HG03460 (cell line): Measurements from ENCODE around the gene OR2AT4.
"Not testable (repeated sequence)": the region's sequence is repeated elsewhere in the genome, so short reads cannot be mapped to it uniquely, and the experiment has no call there.

Source experiments
- ATAC-seq: cut with Tn5 transposase; IDR thresholded peaks from one replicate; pipeline ENCODE4 v1.9.1; 2021; ENCODE audit not compliant: unreplicated experiment

OR2AT4 gene

GRCh38 chr11:75068993-75069392 lies 27.7 kb downstream of the OR2AT4 start:
- ATAC-seq: no peak

DNA sequence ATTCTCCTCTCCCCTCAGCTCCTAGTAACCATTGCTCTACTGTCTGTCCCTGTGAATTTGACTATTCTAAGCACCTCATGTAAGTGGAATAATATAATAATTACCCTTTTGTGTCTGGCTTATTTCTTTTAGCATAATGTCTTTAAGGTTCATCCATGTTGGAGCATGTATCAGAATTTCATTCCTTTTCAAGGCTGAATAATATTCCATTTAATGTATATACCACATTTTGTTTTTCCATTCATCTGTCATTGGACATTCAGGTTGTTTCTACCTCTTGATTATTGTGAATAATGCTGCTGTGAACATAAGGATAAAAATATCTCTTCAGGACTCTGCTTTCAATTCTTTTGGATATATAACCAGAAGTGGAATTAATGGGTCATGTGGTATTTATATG lies 28.1 kb downstream of the OR2AT4 start:
- ATAC-seq: no peak

DNA sequence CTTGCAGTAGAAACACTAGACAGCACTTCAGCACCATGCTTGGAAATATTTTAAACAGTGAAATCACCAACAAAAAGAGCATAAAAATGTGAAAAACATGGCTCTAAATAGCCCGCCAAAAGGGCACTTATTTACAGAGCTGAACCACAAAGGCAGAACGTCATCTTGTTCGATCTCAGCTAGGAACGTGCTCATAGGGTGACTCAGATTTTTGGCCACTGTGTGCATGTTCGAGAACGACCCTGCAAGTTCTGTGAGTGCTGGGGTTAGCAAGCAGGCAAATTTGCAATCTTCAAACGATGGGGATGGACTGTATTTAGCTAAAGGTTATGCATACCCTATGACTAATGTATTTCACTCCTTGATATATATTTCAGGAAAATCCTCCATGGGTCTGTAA lies 30.6 kb downstream of the OR2AT4 start:
- no peak for ATAC-seq

DNA sequence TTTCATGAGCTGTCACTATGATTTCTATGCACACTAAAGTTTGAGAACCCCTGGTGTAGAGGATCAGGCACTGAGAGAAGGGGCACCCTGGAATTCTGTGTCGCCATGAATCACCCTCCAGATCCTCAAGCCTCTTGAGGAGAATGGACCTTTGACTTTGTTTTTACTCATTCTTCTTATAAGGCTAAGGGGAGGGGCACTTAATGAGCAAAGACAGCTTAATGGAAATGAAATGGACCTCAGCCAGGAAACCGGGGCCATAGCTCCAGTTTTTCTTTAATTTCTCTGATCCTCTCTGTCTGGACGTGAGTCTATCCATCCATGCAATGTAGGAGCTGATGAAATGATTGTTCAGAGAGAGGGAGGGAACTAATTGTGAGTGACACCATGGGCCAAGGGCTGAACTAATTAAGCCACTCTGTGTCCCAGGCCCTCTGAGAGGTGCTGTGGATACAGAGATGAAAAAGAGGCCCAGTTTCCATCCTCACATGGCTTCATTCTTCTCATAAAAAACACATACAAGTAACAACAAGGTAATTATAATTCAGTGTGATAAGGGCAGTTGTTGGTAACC lies 32.8 kb downstream of the OR2AT4 start:
- no peak for ATAC-seq

DNA sequence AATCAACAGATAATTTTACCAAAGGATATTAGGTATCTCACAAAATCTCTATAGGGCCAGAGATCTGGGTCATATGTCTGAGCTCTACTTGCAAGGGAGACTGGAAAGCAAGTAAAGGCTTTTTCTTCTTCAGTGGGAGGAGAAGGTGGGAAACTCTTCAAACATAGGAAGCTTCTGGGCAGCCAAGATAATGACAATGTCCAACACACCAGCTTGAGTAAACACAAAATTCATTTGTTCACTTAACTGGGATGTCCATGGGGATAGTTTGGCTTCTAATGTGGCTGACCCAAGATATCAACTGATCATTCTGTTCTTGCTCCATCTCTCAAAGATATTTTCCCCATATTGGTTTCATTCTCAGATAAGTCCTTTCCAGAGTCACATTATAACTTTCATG lies 37.4 kb downstream of the OR2AT4 start:
- ATAC-seq: no peak

DNA sequence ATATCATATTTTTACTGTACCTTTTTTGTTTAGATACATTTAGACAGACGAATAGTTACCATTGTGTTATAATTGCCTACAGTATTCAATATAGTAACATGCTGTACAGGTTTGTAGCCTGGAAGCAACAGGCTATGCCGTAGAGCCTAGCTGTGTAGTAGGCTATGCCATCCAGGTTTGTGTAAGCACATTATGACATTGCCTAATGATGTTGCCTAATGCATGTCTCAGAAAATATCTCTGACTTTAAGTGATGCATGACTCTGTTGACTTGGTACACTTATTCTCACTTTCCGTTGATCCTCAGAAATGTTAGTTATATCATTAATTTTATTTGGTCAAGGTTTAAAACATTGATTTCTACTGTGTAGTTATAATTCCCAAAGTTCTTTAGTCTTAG lies 39.9 kb downstream of the OR2AT4 start:
- ATAC-seq: no peak

GRCh38 chr11:75055511-75055910 lies 41.2 kb downstream of the OR2AT4 start:
- ATAC-seq: no peak

DNA sequence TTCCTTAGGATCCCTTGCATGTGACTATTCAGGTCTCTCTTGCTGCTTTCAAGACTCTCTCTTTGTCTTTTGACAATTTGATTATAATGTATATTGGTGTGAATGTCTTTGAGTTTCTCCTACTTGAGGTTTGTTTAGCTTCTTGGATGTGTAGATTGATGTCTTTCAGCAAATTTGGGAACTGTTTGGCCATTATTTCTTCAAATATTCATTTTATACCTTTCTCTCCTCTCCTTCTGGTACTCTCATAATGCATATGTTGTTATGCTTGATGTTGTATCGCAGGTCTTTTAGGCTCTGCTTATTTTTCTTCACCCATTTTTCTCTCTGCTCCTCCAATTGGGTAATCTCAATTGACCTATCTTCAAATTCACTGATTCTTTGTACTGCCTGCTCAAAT lies 44.2 kb downstream of the OR2AT4 start:
- no peak for ATAC-seq

DNA sequence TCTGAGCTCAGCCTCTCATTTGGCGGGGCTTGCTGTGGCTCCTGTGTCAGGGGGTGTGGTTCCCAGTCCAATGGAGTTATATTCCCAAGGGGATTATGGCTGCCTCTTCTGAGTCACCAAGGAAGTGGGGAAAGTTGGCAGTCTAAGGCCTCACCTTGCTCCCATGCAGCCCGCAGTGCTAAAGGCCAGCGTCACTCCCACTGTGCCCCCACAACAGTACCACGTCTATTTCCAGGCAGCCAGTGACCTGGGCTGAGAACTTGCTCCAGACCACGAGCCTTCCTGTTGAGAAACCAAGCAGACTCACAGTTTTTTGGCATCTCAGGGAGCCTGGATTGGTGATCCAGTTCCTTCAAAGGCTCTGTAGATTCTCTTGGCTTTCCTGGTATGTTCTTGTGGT lies 45.6 kb downstream of the OR2AT4 start:
- ATAC-seq: no peak

GRCh38 chr11:75050516-75050915 lies 46.2 kb downstream of the OR2AT4 start:
- no peak for ATAC-seq

- not testable (repeated sequence) for ATAC-seq
Observed at GRCh38 chr11:75049501-75050266, 47.0 kb downstream of the OR2AT4 start.

DNA sequence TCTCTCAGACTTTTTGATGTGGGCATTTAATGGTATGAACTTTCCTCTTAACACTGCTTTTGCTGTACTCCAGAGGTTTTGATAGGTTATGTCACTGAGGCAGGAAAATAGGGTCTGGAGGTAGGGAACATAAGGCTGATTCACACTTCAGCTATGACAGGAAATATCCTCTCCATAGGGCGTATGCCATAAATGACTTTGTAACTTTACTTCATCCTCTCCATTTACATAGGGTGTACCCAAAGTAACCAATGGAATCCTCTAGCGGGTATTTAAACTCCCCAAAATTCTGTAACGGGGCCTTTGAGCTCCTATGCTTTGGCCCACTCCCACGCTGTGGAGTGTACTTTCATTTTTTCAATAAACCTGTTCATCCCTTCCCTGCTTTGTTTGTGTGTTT lies 49.5 kb downstream of the OR2AT4 start:
- ATAC-seq: no peak

GRCh38 chr11:75046668-75047067 lies 50.0 kb downstream of the OR2AT4 start:
- not testable (repeated sequence) for ATAC-seq

DNA sequence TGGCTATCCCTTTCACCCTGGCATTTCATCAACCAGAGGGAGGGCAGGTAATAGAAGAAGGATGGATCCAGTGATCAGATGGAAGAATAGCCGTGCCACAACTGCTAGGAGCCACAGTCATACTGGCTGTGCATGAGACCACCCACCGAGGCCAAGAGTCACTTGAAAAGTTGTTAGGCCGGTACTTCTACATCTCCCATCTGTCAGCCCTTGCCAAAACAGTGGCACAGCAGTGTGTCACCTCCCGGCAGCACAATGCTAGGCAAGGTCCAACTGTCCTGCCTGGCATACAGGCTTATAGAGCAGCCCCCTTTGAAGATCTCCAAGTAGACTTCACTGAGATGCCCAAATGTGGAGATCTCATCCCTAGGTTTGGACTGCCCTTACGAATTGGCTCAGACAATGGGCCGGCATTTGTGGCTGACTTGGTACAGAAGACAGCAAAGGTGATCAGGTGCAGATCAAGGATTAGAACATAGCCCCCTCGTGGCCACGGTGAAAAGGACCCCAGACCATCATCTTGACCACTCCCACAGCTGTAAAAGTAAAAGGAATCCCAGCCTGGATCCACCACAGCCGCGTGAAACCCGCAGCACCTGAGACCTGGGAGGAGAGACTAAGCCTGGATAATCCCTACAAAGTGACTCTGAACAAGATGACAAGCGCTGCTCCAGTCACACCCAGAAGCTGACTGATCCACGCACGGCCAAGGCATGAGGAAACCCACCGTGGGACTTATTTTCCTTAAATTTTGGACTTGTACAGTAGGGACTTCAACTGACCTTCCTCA lies 52.1 kb downstream of the OR2AT4 start:
- ATAC-seq: not testable (repeated sequence)

- not testable (repeated sequence) for ATAC-seq
Observed at GRCh38 chr11:75041821-75042220, 54.9 kb downstream of the OR2AT4 start.

- no peak for ATAC-seq
Observed at GRCh38 chr11:75041263-75041662, 55.4 kb downstream of the OR2AT4 start.

DNA sequence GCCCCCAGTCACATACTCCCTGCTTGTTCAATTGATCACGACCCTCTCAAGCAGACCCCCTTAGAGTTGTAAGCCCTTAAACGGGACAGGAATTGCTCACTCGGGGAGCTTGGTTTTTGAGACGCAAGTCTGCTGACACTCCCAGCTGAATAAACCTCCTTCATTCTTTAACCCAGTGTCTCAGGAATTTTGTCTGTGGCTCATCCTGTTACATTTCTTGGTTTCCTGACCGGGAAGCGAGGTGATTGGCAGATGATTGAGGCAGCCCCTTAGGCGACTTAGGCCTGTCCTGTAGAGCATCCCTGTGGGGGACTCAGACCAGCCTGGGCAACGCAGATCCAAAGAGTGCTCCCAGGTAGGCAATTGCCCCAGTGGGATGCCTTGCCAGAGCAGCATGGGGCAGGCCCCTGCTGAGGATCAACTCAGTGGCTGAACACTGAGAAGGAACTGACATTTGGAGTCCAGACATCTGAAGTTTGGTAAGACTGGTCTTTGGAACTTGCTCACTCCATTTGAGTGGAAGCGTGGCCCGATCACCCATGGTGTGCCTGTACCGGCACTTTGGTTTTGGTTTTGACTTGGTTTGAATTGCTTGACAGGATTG lies 56.4 kb downstream of the OR2AT4 start:
- ATAC-seq: no peak

GRCh38 chr11:75035911-75036565 lies 60.6 kb downstream of the OR2AT4 start:
- ATAC-seq: no peak

GRCh38 chr11:75035256-75035655 lies 61.4 kb downstream of the OR2AT4 start:
- ATAC-seq: no peak

- ATAC-seq: no peak
Observed at GRCh38 chr11:75033916-75034315, 62.8 kb downstream of the OR2AT4 start.

- ATAC-seq: no peak
Observed at GRCh38 chr11:75032550-75032935, 64.1 kb downstream of the OR2AT4 start.
